H7 (cell line): ENCODE measurements around the gene VIL1. TPM values are rescaled to one million over a fixed set of nuclear protein-coding genes. Genes with fewer than 3 reads are reported as not detected.
A peak's percentile ranks its signal among the peaks of the same experiment; 100 is the strongest.

ENCODE experiments used
- DNase-seq: peaks from one replicate; pipeline ENCODE4 v3.0.0; 2012
- H3K27me3 ChIP-seq: 2 replicates; pipeline ENCODE4 v1.6.0; 2011; ENCODE audit warnings: mild to moderate bottlenecking, low read length; ENCODE audit not compliant: control insufficient read depth, insufficient read depth
- H3K36me3 ChIP-seq: replicated peaks from 2 replicates; pipeline ENCODE4 v1.5.1; 2011; ENCODE audit warnings: low read length; ENCODE audit not compliant: control insufficient read depth, insufficient read depth
- H3K4me3 ChIP-seq: 2 replicates; pipeline ENCODE4 v1.5.1; 2011; ENCODE audit warnings: low read depth, mild to moderate bottlenecking, control low read depth, low read length, moderate library complexity; ENCODE audit not compliant: insufficient read depth
- total RNA-seq: library from RNA; depleted of rRNA; stranded (reverse); fragments of >200 nt; shearing (Covaris generic); gene quantifications from 2 replicates; pipeline ENCODE4 v1.2.3, GENCODE V29; 2014

VIL1 gene
- total RNA-seq, 1 experiment from 2014 or later = 3.0 TPM

DNA sequence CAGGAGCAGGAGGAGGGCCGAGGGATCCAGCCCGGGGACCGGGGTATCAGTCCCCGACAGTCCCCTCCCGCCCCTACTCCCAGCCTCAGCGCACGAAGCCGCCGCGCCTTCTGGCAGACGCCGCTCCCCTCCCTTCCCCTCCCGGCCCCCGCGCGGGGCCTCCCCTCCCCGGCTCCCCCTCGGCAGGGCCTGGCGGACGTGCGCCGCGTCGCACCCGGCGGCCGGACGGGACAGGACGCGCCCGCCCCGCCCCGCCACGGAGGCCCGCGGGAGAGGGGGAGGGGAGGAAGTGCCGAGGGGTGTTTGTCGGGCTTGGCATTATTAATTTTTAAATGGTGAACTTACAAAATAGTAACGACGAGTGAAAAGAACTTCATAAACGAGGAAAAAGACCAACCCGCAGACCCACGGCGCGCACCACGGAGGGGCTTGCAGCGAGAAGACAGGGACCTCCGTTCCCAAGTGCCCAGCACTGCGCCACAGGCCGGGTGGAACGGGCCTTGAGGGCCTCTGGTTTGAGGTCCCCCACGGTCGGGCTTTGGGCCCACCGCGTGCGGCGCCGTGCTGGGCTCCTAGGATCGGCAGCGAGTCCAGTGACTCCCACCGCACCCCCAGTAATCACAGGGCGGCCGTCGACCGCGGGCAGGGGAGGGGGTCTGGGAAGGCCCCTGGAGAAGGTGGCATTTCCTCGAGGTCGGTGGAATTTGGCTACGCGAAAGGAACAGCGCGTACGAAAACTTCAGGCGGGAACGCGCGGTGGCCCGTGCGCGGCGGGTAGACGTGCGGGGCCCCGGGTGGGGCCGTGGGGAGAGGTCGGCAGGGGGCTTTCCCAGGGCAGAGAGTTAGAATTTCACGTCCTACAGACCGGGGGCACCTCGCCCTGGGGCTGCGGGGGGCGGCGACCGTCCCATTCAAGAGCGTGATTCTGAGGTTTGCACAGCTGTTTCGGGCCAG is 20.2 kb upstream of the VIL1 start:
- DNase-seq = peak; percentile 92
- peak overlapping the region; percentile 64 for H3K4me3 ChIP-seq
- peaks cover 31% of the 10 kb centered on the region for H3K27me3 ChIP-seq
- H3K36me3 ChIP-seq = no peaks in the 10 kb centered on the region; the same call in 1 of the 2 replicates

DNA sequence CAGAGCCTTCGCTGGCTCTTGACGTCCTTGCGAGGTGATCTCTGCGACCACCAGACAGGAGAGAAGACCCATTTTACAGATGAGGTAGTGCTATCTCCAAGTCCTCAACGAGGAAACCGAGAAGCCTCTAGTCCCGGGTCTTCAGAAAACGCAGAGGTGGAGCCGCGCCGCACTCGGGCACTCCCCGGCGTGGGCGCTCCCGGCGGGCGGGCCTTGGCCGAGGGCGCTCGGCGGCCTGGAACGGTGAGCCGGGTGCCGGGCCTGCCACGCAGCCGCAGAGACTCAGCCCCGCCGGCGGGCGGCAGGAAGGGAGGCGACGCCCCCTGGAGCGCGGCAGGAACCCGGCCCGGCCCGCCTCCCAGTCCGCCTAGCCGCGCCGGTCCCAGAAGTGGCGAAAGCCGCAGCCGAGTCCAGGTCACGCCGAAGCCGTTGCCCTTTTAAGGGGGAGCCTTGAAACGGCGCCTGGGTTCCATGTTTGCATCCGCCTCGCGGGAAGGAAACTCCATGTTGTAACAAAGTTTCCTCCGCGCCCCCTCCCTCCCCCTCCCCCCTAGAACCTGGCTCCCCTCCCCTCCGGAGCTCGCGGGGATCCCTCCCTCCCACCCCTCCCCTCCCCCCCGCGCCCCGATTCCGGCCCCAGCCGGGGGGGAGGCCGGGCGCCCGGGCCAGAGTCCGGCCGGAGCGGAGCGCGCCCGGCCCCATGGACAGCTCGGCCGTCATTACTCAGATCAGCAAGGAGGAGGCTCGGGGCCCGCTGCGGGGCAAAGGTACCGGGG is 19.3 kb upstream of the VIL1 start, which contains the start of gene CTDSP1:
Gene CTDSP1, plus strand, starts transcription at position 478 of the 776 bp plus-strand sequence. Its CDS starts 223 bp downstream, at position 701.
- peaks cover 31% of the 10 kb centered on the region for H3K27me3 ChIP-seq
- H3K4me3 ChIP-seq = peak within 1 kb of the TSS; percentile 68
- peaks cover 4% of the 10 kb centered on the region for H3K36me3 ChIP-seq
- peak; percentile 95 for DNase-seq

DNA sequence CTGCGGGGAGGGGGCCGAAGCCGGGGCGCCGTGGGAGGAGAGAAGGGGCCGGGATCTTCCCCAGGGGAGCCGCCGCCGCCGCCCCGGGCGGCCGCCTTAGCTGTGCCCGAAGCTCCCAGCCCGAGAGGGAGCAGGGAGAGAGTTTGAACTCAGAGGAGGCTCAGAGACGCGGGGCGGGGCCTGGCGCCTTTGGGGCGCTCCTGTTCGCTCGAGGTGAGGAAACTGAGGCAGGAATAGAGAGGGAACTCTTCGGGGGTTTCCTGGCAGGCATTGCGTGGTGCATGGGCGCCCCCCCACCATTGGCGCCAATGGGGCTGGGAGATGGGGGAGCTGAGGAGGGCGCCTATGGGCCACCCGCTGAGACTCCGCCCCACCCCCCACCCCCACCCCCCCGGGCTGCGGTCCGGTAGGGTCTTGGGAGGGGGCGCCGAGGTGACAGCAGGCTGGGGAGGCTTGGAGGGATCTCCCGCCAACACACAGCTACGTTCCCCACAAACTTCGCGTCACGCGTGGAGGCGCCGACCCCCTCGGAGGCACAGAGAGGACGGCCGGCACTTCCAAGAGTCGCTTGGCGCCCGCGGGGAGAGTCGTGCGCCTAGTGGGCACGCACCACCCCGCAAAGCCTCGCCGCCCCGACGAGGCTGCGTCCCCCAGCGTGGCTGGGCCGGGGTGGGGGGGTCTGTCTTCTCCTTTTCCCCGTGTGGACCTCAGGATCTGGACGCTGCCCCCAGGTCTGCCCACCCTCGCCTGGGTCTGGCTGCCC is 18.6 kb upstream of the VIL1 start:
- H3K27me3 ChIP-seq = peaks cover 31% of the 10 kb centered on the region
- peak; percentile 82 for DNase-seq
- peak overlapping the region; percentile 68 for H3K4me3 ChIP-seq
- H3K36me3 ChIP-seq = peaks cover 4% of the 10 kb centered on the region

DNA sequence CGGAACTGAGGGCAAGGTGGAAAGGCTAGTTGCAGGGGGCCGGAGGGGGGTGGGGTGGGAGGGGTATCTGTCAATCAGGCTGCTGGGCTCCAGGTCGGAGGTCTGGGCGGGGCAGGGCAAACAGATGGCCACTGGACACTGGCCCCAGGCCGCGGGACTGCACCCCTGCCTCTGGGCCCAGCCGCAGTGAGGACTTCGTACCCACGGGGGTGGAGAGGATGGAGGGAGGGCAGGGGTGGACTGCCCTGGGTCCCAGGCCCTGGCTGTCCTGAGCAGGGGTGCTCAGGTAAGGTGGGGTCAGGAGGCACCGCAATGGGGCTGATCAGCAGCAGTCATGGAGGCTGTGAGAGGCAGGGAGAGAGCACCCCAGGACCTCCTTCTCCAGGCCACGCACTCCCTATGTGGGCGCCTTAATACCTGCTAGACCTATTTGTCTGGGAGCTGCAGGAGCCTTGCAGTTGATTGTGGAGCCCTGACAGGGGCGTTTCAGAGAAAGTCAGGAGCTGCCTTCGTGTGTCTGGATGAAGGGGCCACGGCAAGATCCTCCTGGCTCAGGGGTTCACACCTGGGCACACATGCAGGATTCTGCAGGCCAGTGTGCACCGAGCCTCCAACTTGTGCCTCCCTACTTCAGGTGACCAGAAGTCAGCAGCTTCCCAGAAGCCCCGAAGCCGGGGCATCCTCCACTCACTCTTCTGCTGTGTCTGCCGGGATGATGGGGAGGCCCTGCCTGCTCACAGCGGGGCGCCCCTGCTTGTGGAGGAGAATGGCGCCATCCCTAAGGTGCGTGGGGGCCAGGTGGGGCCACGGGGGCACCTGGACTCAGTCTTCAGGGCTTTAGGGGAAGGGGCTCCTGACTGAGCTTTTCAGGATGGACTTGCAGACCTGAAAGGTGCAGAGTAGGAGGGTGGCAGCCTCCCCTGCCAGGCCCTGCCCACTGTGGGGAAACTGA is 17.7 kb upstream of the VIL1 start:
- Histone ChIP-seq H3K27me3 (peaks cover 31% of the 10 kb centered on the region), H3K36me3 (peaks cover 4% of the 10 kb centered on the region), H3K4me3 (peak overlapping the region; percentile 68)
- peak; percentile 89 for DNase-seq

DNA sequence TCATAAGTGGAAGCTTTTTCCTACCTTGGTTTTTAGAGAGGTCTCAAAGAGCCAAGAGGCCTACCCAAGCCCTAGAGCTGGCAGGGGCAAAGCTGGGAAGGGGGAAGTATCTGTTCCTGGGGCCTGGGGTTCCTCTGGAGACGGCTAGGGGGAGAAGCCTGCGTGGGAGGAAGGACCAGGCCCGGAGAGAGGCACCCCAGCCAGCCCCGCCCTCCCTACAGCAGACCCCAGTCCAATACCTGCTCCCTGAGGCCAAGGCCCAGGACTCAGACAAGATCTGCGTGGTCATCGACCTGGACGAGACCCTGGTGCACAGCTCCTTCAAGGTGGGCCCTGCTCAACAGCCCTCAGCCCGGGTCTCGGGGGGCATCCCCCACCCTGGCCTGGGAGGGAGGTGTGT is 17.0 kb upstream of the VIL1 start:
- Histone ChIP-seq H3K27me3 (peaks cover 25% of the 10 kb centered on the region), H3K36me3 (peaks cover 4% of the 10 kb centered on the region), H3K4me3 (no peak overlapping the region)
- DNase-seq = peak; percentile 54

DNA sequence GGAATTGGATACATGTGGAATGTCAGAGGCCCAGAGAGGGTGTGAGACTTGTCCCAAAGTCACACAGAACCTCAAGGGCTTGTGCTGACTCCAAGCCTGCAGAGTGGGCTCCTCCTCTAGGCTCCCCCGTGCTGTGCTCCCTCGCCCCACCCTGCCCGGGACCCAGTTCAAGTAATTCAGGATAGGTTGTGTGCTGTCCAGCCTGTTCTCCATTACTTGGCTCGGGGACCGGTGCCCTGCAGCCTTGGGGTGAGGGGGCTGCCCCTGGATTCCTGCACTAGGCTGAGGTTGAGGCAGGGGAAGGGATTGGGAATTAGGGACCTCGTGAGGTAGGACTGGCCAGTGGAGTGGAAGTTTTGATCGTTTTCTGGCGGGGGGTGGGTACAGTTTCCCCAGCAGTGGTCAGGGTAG is 16.4 kb upstream of the VIL1 start:
- peaks cover 4% of the 10 kb centered on the region for H3K36me3 ChIP-seq
- no peak overlapping the region for H3K4me3 ChIP-seq
- peaks cover 19% of the 10 kb centered on the region for H3K27me3 ChIP-seq
- peak; percentile 34 for DNase-seq

DNA sequence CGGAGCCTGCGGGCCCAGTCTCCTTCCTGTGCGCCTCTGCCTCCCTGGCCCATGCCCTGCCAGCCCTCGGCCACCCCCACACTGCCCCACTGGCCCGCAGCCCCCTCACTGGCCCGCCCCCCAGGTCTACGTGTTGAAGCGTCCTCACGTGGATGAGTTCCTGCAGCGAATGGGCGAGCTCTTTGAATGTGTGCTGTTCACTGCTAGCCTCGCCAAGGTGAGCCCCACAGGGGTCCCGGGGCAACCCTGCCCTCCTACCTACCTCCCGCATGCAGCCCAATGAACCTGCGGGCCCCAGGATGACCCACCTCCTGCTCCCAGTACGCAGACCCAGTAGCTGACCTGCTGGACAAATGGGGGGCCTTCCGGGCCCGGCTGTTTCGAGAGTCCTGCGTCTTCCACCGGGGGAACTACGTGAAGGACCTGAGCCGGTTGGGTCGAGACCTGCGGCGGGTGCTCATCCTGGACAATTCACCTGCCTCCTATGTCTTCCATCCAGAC is 16.0 kb upstream of the VIL1 start:
- H3K27me3 ChIP-seq = peaks cover 15% of the 10 kb centered on the region
- peaks cover 4% of the 10 kb centered on the region for H3K36me3 ChIP-seq
- peak; percentile 38 for DNase-seq
- H3K4me3 ChIP-seq = no peak overlapping the region

DNA sequence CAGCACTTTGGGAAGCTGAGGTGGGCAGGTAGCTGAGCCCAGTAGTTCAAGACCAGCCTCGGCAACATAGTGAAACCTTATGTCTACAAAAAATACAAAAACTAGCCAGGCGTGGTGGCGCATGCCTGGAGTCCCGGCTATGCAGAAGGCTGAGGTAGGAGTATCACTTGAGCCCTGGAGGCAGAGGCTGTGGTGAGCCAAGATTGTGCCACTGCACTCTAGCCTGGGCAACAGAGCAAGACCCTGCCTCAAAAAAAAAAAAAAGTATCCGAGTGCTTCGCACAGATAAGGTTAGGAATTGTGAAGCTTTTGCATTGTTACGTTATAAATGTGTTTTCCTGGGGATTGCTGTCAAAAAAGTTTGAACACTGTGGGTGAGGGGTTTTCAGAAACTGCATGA is 15.1 kb upstream of the VIL1 start:
- H3K27me3 ChIP-seq = peaks cover 6% of the 10 kb centered on the region
- peak; percentile 9 for DNase-seq
- peaks cover 4% of the 10 kb centered on the region for H3K36me3 ChIP-seq
- H3K4me3 ChIP-seq = no peak overlapping the region

DNA sequence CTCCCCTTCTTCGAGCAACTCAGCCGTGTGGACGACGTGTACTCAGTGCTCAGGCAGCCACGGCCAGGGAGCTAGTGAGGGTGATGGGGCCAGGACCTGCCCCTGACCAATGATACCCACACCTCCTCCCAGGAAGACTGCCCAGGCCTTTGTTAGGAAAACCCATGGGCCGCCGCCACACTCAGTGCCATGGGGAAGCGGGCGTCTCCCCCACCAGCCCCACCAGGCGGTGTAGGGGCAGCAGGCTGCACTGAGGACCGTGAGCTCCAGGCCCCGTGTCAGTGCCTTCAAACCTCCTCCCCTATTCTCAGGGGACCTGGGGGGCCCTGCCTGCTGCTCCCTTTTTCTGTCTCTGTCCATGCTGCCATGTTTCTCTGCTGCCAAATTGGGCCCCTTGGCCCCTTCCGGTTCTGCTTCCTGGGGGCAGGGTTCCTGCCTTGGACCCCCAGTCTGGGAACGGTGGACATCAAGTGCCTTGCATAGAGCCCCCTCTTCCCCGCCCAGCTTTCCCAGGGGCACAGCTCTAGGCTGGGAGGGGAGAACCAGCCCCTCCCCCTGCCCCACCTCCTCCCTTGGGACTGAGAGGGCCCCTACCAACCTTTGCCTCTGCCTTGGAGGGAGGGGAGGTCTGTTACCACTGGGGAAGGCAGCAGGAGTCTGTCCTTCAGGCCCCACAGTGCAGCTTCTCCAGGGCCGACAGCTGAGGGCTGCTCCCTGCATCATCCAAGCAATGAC is 14.4 kb upstream of the VIL1 start:
- Histone ChIP-seq H3K36me3 (peaks cover 4% of the 10 kb centered on the region), H3K4me3 (no peak overlapping the region), H3K27me3 (no peaks in the 10 kb centered on the region; the same call in 1 of the 2 replicates)
- peak; percentile 53 for DNase-seq

DNA sequence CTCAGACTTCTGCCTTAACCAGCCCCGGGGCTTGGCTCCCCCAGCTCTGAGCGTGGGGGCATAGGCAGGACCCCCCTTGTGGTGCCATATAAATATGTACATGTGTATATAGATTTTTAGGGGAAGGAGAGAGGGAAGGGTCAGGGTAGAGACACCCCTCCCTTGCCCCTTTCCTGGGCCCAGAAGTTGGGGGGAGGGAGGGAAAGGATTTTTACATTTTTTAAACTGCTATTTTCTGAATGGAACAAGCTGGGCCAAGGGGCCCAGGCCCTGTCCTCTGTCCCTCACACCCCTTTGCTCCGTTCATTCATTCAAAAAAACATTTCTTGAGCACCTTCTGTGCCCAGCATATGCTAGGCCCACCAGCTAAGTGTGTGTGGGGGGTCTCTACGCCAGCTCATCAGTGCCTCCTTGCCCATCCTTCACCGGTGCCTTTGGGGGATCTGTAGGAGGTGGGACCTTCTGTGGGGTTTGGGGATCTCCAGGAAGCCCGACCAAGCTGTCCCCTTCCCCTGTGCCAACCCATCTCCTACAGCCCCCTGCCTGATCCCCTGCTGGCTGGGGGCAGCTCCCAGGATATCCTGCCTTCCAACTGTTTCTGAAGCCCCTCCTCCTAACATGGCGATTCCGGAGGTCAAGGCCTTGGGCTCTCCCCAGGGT is 13.7 kb upstream of the VIL1 start:
- H3K36me3 ChIP-seq = peaks cover 4% of the 10 kb centered on the region
- DNase-seq = no peak

DNA sequence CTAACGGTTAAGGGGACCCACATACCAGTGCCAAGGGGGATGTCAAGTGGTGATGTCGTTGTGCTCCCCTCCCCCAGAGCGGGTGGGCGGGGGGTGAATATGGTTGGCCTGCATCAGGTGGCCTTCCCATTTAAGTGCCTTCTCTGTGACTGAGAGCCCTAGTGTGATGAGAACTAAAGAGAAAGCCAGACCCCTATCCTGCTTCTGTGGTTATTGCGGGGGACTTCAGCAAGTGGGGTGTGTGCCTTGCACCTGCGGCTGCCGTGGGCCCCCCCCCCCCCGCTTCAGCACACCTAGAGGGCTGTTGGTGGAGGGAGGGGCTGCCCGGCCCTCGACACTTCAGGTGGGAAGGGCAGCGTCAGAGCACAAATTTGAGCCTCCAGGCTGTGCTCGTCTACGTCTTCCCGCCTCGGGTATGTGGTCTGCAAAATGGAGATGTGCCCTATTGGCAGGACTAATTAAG is 13.1 kb upstream of the VIL1 start:
- peak; percentile 70 for DNase-seq

More for the DNA sequence above, 13.7 kb upstream of the VIL1 start:
- Histone ChIP-seq H3K4me3 (peak overlapping the region; percentile 43), H3K27me3 (no peaks in the 10 kb centered on the region)

DNA sequence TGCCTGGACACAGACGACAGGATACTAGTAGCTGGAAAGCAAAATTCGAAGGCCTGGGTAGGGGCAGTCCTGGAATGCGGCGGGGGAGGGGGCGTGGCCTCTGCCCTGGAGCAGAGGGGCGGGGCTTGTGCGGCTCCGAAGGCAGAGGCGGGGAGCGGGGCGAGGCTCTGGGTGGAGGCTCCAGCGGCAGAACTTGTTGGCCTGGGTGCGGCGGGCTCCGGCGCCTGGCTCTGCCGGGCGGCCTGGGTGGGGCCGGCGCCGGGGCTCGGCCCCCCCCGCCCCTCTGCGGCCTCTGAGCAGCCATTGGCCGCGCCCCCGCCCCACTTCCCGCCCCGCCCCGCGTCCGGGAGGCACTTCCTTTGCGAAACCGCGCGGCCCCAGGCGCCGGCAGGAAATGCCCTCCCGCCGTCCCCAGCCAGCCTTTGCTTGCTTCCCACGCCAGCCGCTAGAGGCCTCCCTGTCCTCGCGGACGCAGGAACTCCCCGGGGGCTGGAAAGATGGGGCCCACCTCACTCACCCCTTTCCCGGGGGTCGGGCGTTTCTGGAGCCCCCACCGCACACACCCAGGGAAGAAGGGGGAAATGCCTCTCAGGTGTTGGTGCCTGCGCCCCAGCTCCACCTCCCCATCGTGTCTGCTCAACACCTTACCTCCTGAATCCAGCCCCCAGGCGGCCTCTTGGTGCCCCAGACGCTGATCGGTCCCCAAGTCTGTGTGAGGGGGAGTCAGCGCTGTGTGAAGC is 12.5 kb upstream of the VIL1 start:
- Histone ChIP-seq H3K36me3 (peaks cover 4% of the 10 kb centered on the region), H3K4me3 (peak overlapping the region; percentile 51), H3K27me3 (no peaks in the 10 kb centered on the region)
- DNase-seq = peak; percentile 99

More for the DNA sequence above, 13.1 kb upstream of the VIL1 start:
- peaks cover 4% of the 10 kb centered on the region for H3K36me3 ChIP-seq
- H3K27me3 ChIP-seq = no peaks in the 10 kb centered on the region
- peak overlapping the region; percentile 43 for H3K4me3 ChIP-seq
